Measurements from ENCODE around the gene CUL7.

GRCh38 chr6:43055966-43056365 is 2.3 kb upstream of the CUL7 start:
- TF ChIP-seq EZH2 (IDR thresholded peaks at IDR 0.05; ENCODE audit: low read length, unreplicated experiment), result no peak
- TF ChIP-seq CTCF (conservative IDR thresholded peaks at IDR 0.05; ENCODE audit: low read depth, low read length), result no peak
- TF ChIP-seq EZH2phosphoT487 (IDR thresholded peaks at IDR 0.05; ENCODE audit: borderline replicate concordance, low read length), result no peak
